GM21529 (cell line): ENCODE results near the gene OR4D6.

ENCODE experiments used
- ATAC-seq: cut with Tn5 transposase; IDR thresholded peaks from one replicate; pipeline ENCODE4 v1.9.1; 2021; ENCODE audit not compliant: unreplicated experiment

OR4D6 gene

GRCh38 chr11:59503276-59503675 is 46.5 kb downstream of the OR4D6 start, which contains the start of gene OR4D11:
Gene OR4D11, plus strand, starts transcription at chr11:59503576. Its CDS starts 0 bp downstream, at chr11:59503576.
- no peak for ATAC-seq
